ENCODE measurements around the gene MAGEC3.

The MAGEC3 gene

DNA sequence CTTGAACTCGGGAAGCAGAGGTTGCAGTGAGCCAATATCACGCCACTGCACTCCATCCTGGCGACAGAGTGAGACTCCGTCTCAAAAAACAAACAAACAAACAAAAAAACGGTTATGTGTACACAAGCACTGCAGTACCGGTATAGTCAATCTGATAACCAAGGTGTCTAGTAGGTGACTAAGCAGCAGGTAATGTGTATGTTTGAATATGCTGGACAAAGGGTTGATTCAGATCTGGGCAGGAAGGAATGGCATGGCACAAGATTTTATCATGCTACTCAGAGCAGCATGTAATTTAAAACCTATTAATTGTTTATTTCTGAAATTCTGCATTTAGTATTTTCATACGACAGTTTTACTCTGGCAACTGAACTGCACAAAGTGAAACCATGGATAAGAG lies 107.3 kb downstream of the MAGEC3 start:
- DNase-seq (ENCODE audit: low read depth in 2 of 2), result no peak

DNA sequence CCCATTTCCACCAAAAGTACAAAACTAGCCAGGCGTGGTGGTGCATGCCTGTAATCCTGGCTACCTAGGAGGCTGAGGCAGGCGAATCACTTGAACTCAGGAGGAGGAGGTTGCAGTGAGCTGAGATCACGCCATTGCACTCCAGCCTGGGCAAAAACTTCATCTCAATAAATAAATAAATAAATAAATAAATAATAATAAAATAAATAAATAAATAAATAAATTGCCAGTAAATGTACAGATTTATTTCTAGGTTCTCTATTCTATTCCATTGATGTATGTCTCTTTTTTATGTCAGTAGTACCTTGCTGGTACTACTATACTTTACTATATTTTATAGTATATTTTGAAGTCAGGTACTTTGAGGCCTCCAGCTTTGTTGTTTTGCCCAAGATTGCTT lies 109.2 kb downstream of the MAGEC3 start:
- DNase-seq (ENCODE audit: low read depth in 2 of 2), result no peak

Measured in stimulated activated CD4-positive, alpha-beta T cell treated with anti-CD3 and anti-CD28 coated beads, Interleukin-4, amount 100 ng/mL, for 48 hours (primary cell).